Measurements from ENCODE around the gene PML. TPM values are rescaled to one million over a fixed set of nuclear protein-coding genes. Genes with fewer than 3 reads are reported as not detected.

PML gene
- total RNA-seq, 1 donor from 2014 or later = 227 TPM

GRCh38 chr15:73987250-73987649 is 7.3 kb upstream of the PML start:
- Histone ChIP-seq H3K9me3 (no peaks in the 10 kb centered on the region), H3K27ac (peak overlapping the region in 1 of 2 donors; percentile 38), H3K36me3 (peaks cover 0 to 17% of the 10 kb centered on the region in 2 donors), H3K4me1 (peaks cover 20 to 54% of the 10 kb centered on the region in 2 donors), H3K27me3 (no peaks in the 10 kb centered on the region), H3K4me3 (no peak overlapping the region)
- intact Hi-C loops (cut with DNase I) = no loop called here
- no peak for TF ChIP-seq CTCF (IDR thresholded peaks at IDR 0.05)
- DNase-seq (ENCODE audit: low spot score in 2 of 2) = no peak

- H3K4me1 ChIP-seq = peaks cover 20 to 54% of the 10 kb centered on the region in 2 donors
- intact Hi-C loops (cut with DNase I) = no loop called here
- H3K27me3 ChIP-seq = no peaks in the 10 kb centered on the region
- no peaks in the 10 kb centered on the region for H3K9me3 ChIP-seq
- no peak for TF ChIP-seq CTCF (IDR thresholded peaks at IDR 0.05)
- no peak for DNase-seq (ENCODE audit: low spot score in 2 of 2)
- H3K27ac ChIP-seq = peak overlapping the region; percentile 90
- peaks cover 0 to 17% of the 10 kb centered on the region in 2 donors for H3K36me3 ChIP-seq
- no peak overlapping the region for H3K4me3 ChIP-seq
These were observed 6.7 kb upstream of the PML start for GRCh38 chr15:73987681-73988444.

- Histone ChIP-seq H3K36me3 (peaks cover 0 to 17% of the 10 kb centered on the region in 2 donors), H3K27me3 (no peaks in the 10 kb centered on the region), H3K9me3 (no peaks in the 10 kb centered on the region), H3K4me3 (no peak overlapping the region), H3K4me1 (peaks cover 13 to 54% of the 10 kb centered on the region in 2 donors), H3K27ac (peak overlapping the region; percentile 90)
- intact Hi-C loops (cut with DNase I) = no loop called here
- no peak for DNase-seq (ENCODE audit: low spot score in 2 of 2)
- no peak for TF ChIP-seq CTCF (IDR thresholded peaks at IDR 0.05)
These were observed 6.0 kb upstream of the PML start for GRCh38 chr15:73988445-73988969.

GRCh38 chr15:73989001-73989798 is 5.3 kb upstream of the PML start:
- intact Hi-C loops (cut with DNase I) = no loop called here
- no peaks in the 10 kb centered on the region for H3K9me3 ChIP-seq
- no peak for TF ChIP-seq CTCF (IDR thresholded peaks at IDR 0.05)
- peaks cover 13 to 54% of the 10 kb centered on the region in 2 donors for H3K4me1 ChIP-seq
- no peak overlapping the region for H3K4me3 ChIP-seq
- peak overlapping the region; percentile 90 for H3K27ac ChIP-seq
- H3K36me3 ChIP-seq = peaks cover 0 to 17% of the 10 kb centered on the region in 2 donors
- no peak for DNase-seq (ENCODE audit: low spot score in 2 of 2)
- no peaks in the 10 kb centered on the region for H3K27me3 ChIP-seq

GRCh38 chr15:73990250-73991005 is 4.1 kb upstream of the PML start:
- no peaks in the 10 kb centered on the region for H3K9me3 ChIP-seq
- intact Hi-C loops (cut with DNase I) = loop anchor here (5.0 kb wide), 2 partner anchors 327 to 472 kb away; partner anchors contain the start of gene UBL7
- no peak for DNase-seq (ENCODE audit: low spot score in 2 of 2)
- peaks cover 0 to 15% of the 10 kb centered on the region in 2 donors for H3K36me3 ChIP-seq
- H3K27me3 ChIP-seq = no peaks in the 10 kb centered on the region
- H3K27ac ChIP-seq = peak overlapping the region; percentile 90
- H3K4me3 ChIP-seq = peak overlapping the region in 1 of 2 donors; percentile 85
- H3K4me1 ChIP-seq = peaks cover 13 to 47% of the 10 kb centered on the region in 2 donors
- TF ChIP-seq CTCF (IDR thresholded peaks at IDR 0.05) = no peak
